ENCODE data around the gene FBXL19. TPM values are rescaled to one million over a fixed set of nuclear protein-coding genes. Genes with fewer than 3 reads are reported as not detected.

Gene FBXL19
- total and polyA plus RNA-seq, 2 of the 8 experiments (the other 6 are each of a cell fraction or from before 2014, with no cell fraction given): 47.2 to 72.2 TPM

GRCh38 chr16:30946671-30947540 lies 23.5 kb downstream of the FBXL19 start:
- Histone ChIP-seq H2AK5ac (ENCODE audit: low read depth, low read length) (peak overlapping the region; percentile 1; the same call in 1 of the 2 replicates), H2BK120ac (replicated peaks; ENCODE audit: low read depth, low read length) (peak overlapping the region; percentile 47)
- peak in 1 of 2 experiments; percentile 62 for DNase-seq (ENCODE audit: low read depth in 1 of 2, low spot score in 2 of 2)

More at GRCh38 chr16:30946671-30947540, 23.5 kb downstream of the FBXL19 start:
- peaks cover 0 to 37% (median 24%) of the 10 kb centered on the region in 4 experiments; a peak in 6 of 7 replicates for H3K4me1 ChIP-seq (replicated peaks in 1 of 4; ENCODE audit: control insufficient read depth in 3 of 4, insufficient read depth in 4 of 4, low read length in 3 of 4)
- 82% methylated on average over 38 of the region's 38 CpGs; no CpG with 5 or more reads in 1 of the 2 experiments for WGBS, 2 experiments (ENCODE audit: extremely low coverage in 1 of 2, insufficient coverage in 1 of 2, insufficient read length in 1 of 2, insufficient replicate concordance in 2 of 2, low coverage in 1 of 2, low lambda C conversion rate in 2 of 2, missing lambda C conversion rate in 1 of 2)
- peaks cover 12% of the 10 kb centered on the region for H3K23me2 ChIP-seq (ENCODE audit: low read depth, low read length)
- H2BK15ac ChIP-seq (ENCODE audit: low read length): peak overlapping the region; percentile 40; the same call in 1 of the 2 replicates
- H2AFZ ChIP-seq (ENCODE audit: low read length): no peak overlapping the region
- ChIA-PET CTCF (ENCODE audit: partially characterized antibody) (interaction anchor here (2.6 kb wide), 1 partner anchor 11 kb away, joined by 19 read pairs; no protein-coding TSS in a partner anchor), POLR2A (ENCODE audit: partially characterized antibody) (interaction anchor here (0.9 to 4.4 kb wide), 13 partner anchors 10 to 233 kb away, joined by 3 to 23 read pairs (median 4); partner anchors contain the start of genes FBXL19, FUS and SETD1A)
- peak overlapping the region; percentile 79 for H4K91ac ChIP-seq (replicated peaks; ENCODE audit: insufficient read length, low read length)
- no peaks in the 10 kb centered on the region for H3K27me3 ChIP-seq (replicated peaks in 1 of 4; ENCODE audit: control insufficient read depth in 3 of 4, extremely low read depth in 1 of 4, insufficient read depth in 3 of 4, low read length in 3 of 4)
- 0 out of 2 replicates have a peak overlapping the region, but pooled peaks have one; percentile 1 for H3K18ac ChIP-seq (ENCODE audit: extremely low read depth, low read length)
- H3K36me3 ChIP-seq (ENCODE audit: control insufficient read depth in 2 of 4, insufficient read depth in 4 of 4, low read length in 3 of 4): peaks cover 10 to 21% (median 12%) of the 10 kb centered on the region in 4 experiments; a peak in 7 of 8 replicates
- H2BK20ac ChIP-seq (ENCODE audit: low read length): no peak overlapping the region
- peak overlapping the region; percentile 77 for H3K27ac ChIP-seq (ENCODE audit: low read depth, low read length)
- peaks cover 0 to 8% of the 10 kb centered on the region in 2 experiments for H4K20me1 ChIP-seq (replicated peaks in 1 of 2; ENCODE audit: control insufficient read depth in 1 of 2, insufficient read depth in 2 of 2, low read length in 2 of 2)
- H4K8ac ChIP-seq (ENCODE audit: extremely low read depth, insufficient read depth, low read length): peak overlapping the region; percentile 31; the same call in 1 of the 2 replicates
- peak overlapping the region in 1 of 4 experiments; percentile 98; a peak in 2 of 8 replicates for H3K4me3 ChIP-seq (ENCODE audit: extremely low read depth in 1 of 4, insufficient read depth in 2 of 4, low read depth in 3 of 4, low read length in 4 of 4)
- H4K5ac ChIP-seq (ENCODE audit: insufficient read length, low read depth, low read length): peak overlapping the region; percentile 78
- H3K4ac ChIP-seq (replicated peaks; ENCODE audit: insufficient read length, low read depth, low read length): no peak overlapping the region
- peak overlapping the region; percentile 32 for H3K56ac ChIP-seq (replicated peaks; ENCODE audit: insufficient read length, low read depth, low read length)
- no peak overlapping the region for H3K23ac ChIP-seq (ENCODE audit: insufficient read length)
- no peaks in the 10 kb centered on the region for H3K79me2 ChIP-seq (ENCODE audit: control insufficient read depth in 1 of 2, insufficient read depth in 2 of 2, low read length in 2 of 2)
- peak overlapping the region; percentile 91; the same call in 1 of the 2 replicates for H2BK5ac ChIP-seq (ENCODE audit: low read depth, low read length)
- H3K4me2 ChIP-seq (ENCODE audit: insufficient read depth in 1 of 2, low read depth in 2 of 2, low read length in 2 of 2): peak overlapping the region; percentile 72 to 85
- FAIRE-seq: no peak
- TF ChIP-seq HDAC6 (IDR thresholded peaks at IDR 0.05; ENCODE audit: low read depth, low read length) (no peak), POLR2A (IDR thresholded peaks at IDR 0.05; ENCODE audit: control extremely low read depth in 1 of 2, low read depth in 2 of 2, low read length in 2 of 2) (0 out of 3 replicates have a peak, but pooled peaks of 1 of the 2 experiments have one; percentile 21)
- H3K9ac ChIP-seq (replicated peaks in 1 of 4; ENCODE audit: extremely low read depth in 1 of 4, low read depth in 3 of 4, low read length in 3 of 4): peak overlapping the region in 2 of 4 experiments; percentile 38 to 53; a peak in 4 of 7 replicates
- no peak overlapping the region for H3K14ac ChIP-seq (ENCODE audit: insufficient read length)
- H3K79me1 ChIP-seq (ENCODE audit: low read depth, low read length): no peaks in the 10 kb centered on the region
- peak overlapping the region; percentile 96; the same call in 1 of the 2 replicates for H2BK12ac ChIP-seq (ENCODE audit: low read depth, low read length)
- H3K9me3 ChIP-seq (ENCODE audit: insufficient read depth in 2 of 2, low read depth in 1 of 2, low read length in 1 of 2): no peaks in the 10 kb centered on the region
